ENCODE measurements around the gene TUBAL3. TPM values are rescaled to one million over a fixed set of nuclear protein-coding genes. Genes with fewer than 3 reads are reported as not detected.

Gene TUBAL3
- total RNA-seq, 1 experiment from 2014 or later: 0.52 TPM

GRCh38 chr10:5393529-5393928, 11.1 kb downstream of the TUBAL3 start:
- H3F3A ChIP-seq (ENCODE audit: insufficient read depth, low read depth): no peaks in the 10 kb centered on the region
- intact Hi-C loops (cut with micrococcal nuclease; ENCODE audit: unreplicated experiment): no loop called here
- peaks cover 13% of the 10 kb centered on the region for H3K9me3 ChIP-seq (ENCODE audit: insufficient read depth, low read depth)
- no peak overlapping the region for H2AFZ ChIP-seq
- no peak overlapping the region for H3K4me3 ChIP-seq
- POLR2A ChIA-PET (ENCODE audit: unreplicated experiment): no interaction called here
- BruUV-seq (replicated peaks): no TSS peak
- no peaks in the 10 kb centered on the region for H4K20me1 ChIP-seq (ENCODE audit: insufficient read depth)
- H3K4me1 ChIP-seq (replicated peaks; ENCODE audit: insufficient read depth): no peaks in the 10 kb centered on the region
- CTCF ChIA-PET: no interaction called here
- H3K27ac ChIP-seq: no peak overlapping the region
- H3K79me2 ChIP-seq (ENCODE audit: low read depth): no peaks in the 10 kb centered on the region
- no peaks in the 10 kb centered on the region for H3K9me2 ChIP-seq (ENCODE audit: insufficient read depth)
- H3K27me3 ChIP-seq (ENCODE audit: insufficient read depth, low read depth): no peaks in the 10 kb centered on the region
- no peak for TF ChIP-seq EZH2 (IDR thresholded peaks at IDR 0.05; ENCODE audit: low read depth)
- no peak for TF ChIP-seq CTCF (conservative IDR thresholded peaks at IDR 0.05)
- H3K36me3 ChIP-seq (ENCODE audit: low read depth): no peaks in the 10 kb centered on the region
- H3K4me2 ChIP-seq: no peak overlapping the region
- no peak for DNase-seq

- no peaks in the 10 kb centered on the region for H3K27me3 ChIP-seq (ENCODE audit: insufficient read depth, low read depth)
- no peaks in the 10 kb centered on the region for H3K4me1 ChIP-seq (replicated peaks; ENCODE audit: insufficient read depth)
- no TSS peak for BruUV-seq (replicated peaks)
- peaks cover 13% of the 10 kb centered on the region for H3K9me3 ChIP-seq (ENCODE audit: insufficient read depth, low read depth)
- H3K36me3 ChIP-seq (ENCODE audit: low read depth): no peaks in the 10 kb centered on the region
- intact Hi-C loops (cut with micrococcal nuclease; ENCODE audit: unreplicated experiment): no loop called here
- H3F3A ChIP-seq (ENCODE audit: insufficient read depth, low read depth): no peaks in the 10 kb centered on the region
- no peak overlapping the region for H3K4me2 ChIP-seq
- H4K20me1 ChIP-seq (ENCODE audit: insufficient read depth): no peaks in the 10 kb centered on the region
- H2AFZ ChIP-seq: no peak overlapping the region
- H3K27ac ChIP-seq: no peak overlapping the region
- no peak for TF ChIP-seq EZH2 (IDR thresholded peaks at IDR 0.05; ENCODE audit: low read depth)
- no peak for TF ChIP-seq CTCF (conservative IDR thresholded peaks at IDR 0.05)
- H3K9me2 ChIP-seq (ENCODE audit: insufficient read depth): no peaks in the 10 kb centered on the region
- no peaks in the 10 kb centered on the region for H3K79me2 ChIP-seq (ENCODE audit: low read depth)
- no peak overlapping the region for H3K4me3 ChIP-seq
- CTCF ChIA-PET: no interaction called here
- DNase-seq: no peak
- POLR2A ChIA-PET (ENCODE audit: unreplicated experiment): interaction anchor here (0.7 kb wide), 1 partner anchor 550 kb away, joined by 5 read pairs; no protein-coding TSS in a partner anchor
Measured at GRCh38 chr10:5391790-5392189, 12.8 kb downstream of the TUBAL3 start.

GRCh38 chr10:5390607-5391205, 13.9 kb downstream of the TUBAL3 start:
- Histone ChIP-seq H4K20me1 (ENCODE audit: insufficient read depth) (no peaks in the 10 kb centered on the region), H3K9me3 (ENCODE audit: insufficient read depth, low read depth) (peaks cover 13% of the 10 kb centered on the region), H3K36me3 (ENCODE audit: low read depth) (no peaks in the 10 kb centered on the region), H3K4me2 (no peak overlapping the region), H3K4me1 (replicated peaks; ENCODE audit: insufficient read depth) (no peaks in the 10 kb centered on the region), H2AFZ (no peak overlapping the region), H3F3A (ENCODE audit: insufficient read depth, low read depth) (no peaks in the 10 kb centered on the region), H3K4me3 (no peak overlapping the region), H3K9me2 (ENCODE audit: insufficient read depth) (no peaks in the 10 kb centered on the region), H3K27me3 (ENCODE audit: insufficient read depth, low read depth) (no peaks in the 10 kb centered on the region), H3K79me2 (ENCODE audit: low read depth) (no peaks in the 10 kb centered on the region), H3K27ac (no peak overlapping the region)
- BruUV-seq (replicated peaks): no TSS peak
- TF ChIP-seq EZH2 (IDR thresholded peaks at IDR 0.05; ENCODE audit: low read depth) (no peak), CTCF (conservative IDR thresholded peaks at IDR 0.05) (no peak)
- DNase-seq: no peak
- ChIA-PET CTCF (no interaction called here), POLR2A (ENCODE audit: unreplicated experiment) (no interaction called here)
- intact Hi-C loops (cut with micrococcal nuclease; ENCODE audit: unreplicated experiment): no loop called here
